ENCODE data around the gene ATE1.

The ATE1 gene

DNA sequence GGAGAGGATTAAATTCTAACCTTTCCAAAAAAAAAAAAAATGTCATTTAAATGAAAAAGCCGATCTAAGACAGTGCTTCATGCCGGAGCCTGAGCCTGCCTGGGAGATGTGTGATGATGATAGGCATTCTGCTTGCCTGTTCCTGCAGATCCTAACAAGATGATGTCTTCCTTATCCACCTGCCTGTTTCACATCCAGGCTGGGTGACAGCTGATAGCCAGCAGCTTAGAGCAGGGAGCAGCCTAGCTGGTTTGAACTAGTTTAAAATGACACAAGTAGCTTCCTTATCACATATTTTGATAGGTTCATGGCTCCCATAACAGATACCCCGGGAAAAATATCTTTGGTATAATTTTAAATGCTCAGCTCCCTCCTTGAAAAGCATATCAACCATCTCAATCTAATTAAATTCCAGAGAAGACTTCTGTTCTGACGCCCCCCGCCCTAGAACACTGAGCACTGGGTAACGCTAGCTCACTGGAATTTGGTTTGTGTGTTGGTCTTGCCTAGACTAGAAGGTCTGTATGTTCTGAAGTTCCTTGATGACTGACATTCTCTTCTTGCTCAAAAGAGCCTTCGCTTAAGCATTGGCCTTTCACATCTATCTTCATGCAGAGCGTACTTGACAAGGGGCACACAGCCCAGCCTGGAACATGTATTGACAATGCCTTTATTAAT is 232.7 kb downstream of the ATE1 start:
- no peak for DNase-seq (ENCODE audit: low read depth)

DNA sequence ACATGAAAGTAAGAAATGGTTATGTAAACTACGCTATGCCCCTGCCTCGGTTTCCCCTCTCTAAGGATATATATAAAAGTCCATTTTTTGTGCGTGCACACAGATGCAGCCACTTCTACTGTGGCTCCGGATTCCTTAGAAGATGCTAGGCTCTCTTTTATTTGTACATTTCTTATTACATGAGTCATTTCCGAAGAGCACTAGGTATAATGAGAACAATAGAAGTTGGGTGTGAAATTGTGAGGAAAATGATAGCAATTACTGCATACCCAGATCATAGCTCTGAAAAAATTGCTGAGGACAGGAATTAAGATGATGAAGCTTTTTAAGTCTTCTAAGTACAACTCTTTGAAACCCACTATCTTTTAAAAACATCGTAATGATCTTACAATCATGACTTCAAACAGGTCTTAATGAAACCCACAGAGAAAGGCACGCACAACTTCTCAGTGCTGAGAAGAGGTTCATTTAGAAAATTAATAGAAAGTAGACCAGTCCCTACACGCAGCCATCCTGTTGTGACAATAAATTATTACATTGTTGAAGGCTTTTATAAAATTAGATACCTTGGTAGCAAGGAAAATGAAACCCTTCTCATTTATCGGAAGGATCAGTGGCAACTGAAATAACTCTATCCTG is 233.4 kb downstream of the ATE1 start:
- no peak for DNase-seq (ENCODE audit: low read depth)

- no peak for DNase-seq (ENCODE audit: low read depth)
Measured at GRCh38 chr10:121692626-121693025, 235.2 kb downstream of the ATE1 start.

DNA sequence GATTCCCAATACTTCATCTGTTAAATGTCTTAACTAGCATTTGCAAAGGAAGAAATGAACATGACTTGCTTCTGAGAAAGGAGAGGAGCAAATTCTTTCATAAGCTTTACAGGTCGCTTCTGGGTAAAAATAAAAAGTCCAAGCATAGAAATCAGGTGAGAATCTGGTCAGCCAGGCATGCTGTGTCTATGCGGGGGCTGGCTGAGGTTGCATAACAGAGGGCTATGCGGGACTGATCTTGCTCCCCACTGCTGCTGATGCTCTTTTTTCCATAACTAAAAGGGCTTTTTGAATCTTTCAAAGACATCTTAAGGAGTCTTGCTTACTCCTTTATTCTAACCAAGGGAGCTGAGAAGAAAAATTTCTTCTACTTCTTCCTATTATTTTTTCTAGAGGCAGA is 236.9 kb downstream of the ATE1 start:
- no peak for DNase-seq (ENCODE audit: low read depth)

Measured in activated T-helper 1 cell treated with Interleukin-2 at 50 U/mL for 16 hours (primary cell).